Stimulated activated CD4-positive, alpha-beta T cell treated with anti-CD3 and anti-CD28 coated beads, Interleukin-12 subunit alpha, Interleukin-12 subunit beta, amount 100 ng/mL, for 4 hours (primary cell): ENCODE measurements around the gene STK11IP.

Source experiments
- DNase-seq: peaks from one replicate; pipeline ENCODE4 v3.0.0-alpha.2; 2020

STK11IP gene

GRCh38 chr2:219656526-219656925 lies 58.9 kb downstream of the STK11IP start:
- DNase-seq: no peak

DNA sequence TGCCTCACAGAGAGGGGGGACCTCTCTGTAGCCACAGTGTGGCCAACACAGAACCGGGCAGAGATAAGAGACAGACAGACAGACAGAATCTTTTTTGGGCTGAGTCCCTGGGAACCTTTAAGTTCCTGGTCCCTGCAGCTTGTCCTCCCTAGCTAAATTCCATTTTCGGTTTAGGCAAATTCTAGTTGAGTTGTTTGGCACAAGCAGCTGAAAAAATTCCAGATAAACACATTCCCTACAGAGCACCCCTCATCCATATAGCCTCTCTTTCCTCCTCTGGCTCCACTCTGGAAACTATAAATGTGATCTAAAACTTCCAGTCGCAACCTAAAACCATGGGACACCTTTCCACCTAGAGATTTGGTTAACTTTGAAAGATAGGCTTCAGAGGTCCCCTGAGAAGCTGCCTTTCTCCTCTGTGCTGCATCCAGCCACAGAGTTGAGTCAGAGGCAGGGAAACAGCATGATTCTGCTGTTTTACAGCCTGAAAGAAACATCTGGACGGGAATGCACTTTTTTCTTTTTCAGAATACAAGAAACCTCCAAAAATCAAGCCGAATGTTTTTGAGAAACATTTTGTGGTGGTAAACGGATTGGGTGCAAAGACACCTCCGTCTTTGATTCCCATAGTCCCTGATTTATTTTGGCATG lies 60.7 kb downstream of the STK11IP start:
- no peak for DNase-seq

GRCh38 chr2:219658874-219659273 lies 61.2 kb downstream of the STK11IP start:
- DNase-seq: no peak

DNA sequence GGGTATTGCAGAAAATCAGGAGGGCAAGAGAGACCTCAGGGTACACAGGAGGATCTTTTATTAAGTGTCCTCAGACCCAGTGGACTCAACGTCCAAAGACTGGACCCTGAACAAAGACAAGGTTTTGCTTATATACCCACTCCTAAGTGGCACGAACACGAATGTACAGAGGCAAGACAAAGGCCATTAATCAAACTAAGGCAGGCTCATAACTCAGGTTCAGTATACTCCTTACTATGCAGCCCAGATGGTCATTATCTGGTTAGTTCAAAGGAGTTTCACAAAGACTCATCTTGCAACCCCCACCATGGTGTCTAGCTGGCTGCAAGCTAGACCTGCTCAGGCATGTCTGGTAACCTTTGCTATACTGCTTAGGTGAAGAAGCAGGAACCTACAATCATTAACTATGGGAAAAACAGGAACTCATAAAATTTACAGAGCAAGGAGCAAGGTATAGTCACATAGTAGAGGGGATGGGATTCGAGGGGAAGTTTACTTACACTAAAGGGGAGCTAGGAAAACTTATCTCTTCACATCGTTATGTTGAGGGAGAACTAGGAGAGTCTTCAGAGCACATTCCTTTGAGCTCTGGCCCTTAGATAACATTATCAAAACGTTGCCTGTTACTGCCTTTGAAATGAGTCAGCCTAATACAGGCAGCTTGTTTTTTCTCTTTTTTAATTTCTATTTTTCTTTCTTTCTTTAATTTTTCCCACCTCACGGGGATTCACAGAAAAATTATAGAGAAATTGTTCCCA lies 63.7 kb downstream of the STK11IP start:
- no peak for DNase-seq

DNA sequence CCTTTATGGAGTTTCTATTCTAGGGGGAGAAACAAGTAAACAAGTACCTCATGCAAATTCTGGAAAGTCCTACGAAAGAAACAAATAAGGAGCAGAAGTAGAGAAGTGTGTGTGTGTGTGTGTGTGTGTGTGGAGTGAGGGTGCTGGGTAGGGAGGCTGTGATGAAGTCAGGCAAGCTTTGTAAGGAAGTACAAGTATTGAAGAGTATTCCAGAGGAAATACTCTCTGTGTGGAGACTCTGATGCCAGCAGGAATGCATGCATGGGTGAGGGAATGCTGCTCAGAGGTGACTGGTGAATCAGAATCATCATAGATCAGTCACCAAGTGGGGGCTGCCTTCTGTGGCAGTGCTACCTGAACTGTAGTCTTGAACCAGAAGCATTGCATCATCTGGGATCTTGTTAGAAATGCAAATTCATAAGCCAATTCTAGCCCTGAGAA lies 64.3 kb downstream of the STK11IP start:
- no peak for DNase-seq

GRCh38 chr2:219662566-219662965 lies 64.9 kb downstream of the STK11IP start:
- no peak for DNase-seq

DNA sequence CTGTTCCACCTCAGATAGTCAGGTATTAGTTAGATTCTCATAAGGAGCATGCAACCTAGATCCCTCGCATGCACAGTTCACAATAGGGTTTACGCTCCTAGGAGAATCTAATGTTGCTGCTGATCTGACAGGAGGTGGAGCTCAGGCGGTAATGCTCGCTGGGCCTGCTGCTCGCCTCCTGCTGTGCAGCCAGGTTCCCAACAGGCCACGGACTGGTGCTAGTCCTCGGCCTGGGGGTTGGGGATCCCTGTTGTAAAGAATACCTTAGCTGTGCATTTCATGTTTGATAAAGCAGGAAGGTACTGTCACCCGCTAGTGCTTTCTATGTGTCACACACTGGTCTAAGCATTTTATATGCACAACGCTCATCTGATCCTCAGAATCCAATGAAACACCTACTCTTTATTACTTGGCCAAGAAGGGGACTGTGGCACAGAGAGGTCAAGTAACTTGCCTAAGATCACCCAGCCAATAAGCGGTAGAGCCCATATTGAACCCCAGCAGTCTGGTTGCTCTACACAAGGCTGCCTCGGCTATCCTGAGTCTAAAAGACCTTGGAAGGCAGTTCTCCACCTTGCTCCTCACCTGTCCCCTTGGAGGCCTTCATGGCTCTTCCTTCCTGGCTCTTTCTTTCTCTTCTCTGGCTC lies 65.6 kb downstream of the STK11IP start:
- DNase-seq: no peak

DNA sequence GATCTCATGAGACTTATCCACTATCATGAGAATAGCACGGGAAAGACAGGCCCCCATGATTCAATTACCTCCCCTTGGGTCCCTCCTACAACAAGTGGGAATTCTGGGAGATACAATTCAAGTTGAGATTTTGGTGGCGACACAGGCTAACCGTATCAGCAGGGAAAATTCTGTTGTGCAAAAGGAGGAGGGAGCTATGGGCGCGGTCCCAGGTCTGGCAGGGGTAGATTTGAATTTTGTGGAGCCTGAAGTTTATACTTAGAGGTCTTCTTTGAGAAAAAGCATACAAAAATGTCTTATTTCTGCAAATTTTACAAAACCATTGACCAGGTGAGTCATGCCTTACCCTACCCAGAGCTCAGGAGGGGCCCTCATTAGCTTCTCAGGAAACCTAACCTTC lies 66.4 kb downstream of the STK11IP start:
- DNase-seq: no peak

DNA sequence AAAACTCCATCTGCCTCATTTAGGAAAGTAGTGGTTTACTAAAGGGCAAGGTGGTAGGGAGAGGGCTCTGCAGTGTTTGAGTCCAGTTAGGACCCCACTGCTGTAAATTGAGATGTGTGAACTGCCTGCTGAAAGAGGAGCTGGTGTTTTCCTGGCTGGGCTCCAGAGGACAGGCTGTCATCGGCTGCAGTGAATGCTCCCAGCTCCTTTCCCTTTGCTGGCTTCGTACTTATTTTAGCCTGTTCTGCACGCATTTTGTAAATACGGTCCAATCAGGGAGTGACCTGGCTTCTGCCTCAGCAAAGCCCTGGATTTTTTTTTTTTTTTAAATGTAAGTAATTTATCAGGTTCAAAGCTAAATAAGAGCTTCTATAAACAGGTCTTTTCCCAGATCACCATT lies 67.3 kb downstream of the STK11IP start:
- no peak for DNase-seq

DNA sequence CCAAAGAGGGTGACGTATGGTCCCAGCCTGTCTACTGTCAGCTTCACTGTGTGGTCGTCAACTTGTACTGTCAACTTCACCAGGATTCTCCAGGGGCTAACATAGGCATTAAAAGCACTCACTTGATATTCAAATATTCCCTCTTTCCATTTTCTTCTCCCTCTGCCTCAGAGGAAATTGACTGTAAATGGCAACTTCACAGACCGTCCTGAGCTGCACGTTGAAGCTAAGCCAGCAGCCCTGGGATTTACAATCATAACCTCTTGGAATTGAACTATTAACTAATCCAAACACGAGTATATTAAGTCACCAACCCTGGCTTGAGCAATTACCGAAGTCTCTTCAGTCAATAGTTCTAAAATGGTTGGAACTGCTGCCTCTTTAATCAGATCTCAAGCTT lies 68.3 kb downstream of the STK11IP start:
- DNase-seq: no peak
